Adipocyte (in vitro differentiated cells): ENCODE results near the gene PTPRN2.
"Not testable (repeated sequence)": the region's sequence is repeated elsewhere in the genome, so short reads cannot be mapped to it uniquely, and the experiment has no call there.

ENCODE experiments used
- DNase-seq: peaks from one replicate; pipeline ENCODE4 v3.0.0-alpha.2; 2015; ENCODE audit warnings: low read depth
- H3K27me3 ChIP-seq: replicated peaks from 2 replicates; pipeline ENCODE4 v1.7.0; 2013; ENCODE audit warnings: mild to moderate bottlenecking, low read length, moderate library complexity; ENCODE audit not compliant: control insufficient read depth, insufficient read depth
- H3K36me3 ChIP-seq: 2 replicates; pipeline ENCODE4 v1.7.0; 2013; ENCODE audit warnings: low read length, mild to moderate bottlenecking, moderate library complexity; ENCODE audit not compliant: control insufficient read depth, insufficient read depth, severe bottlenecking
- H3K4me1 ChIP-seq: 2 replicates; pipeline ENCODE4 v1.7.0; 2013; ENCODE audit warnings: mild to moderate bottlenecking, low read length, moderate library complexity; ENCODE audit not compliant: control insufficient read depth, insufficient read depth
- H3K4me3 ChIP-seq: 2 replicates; pipeline ENCODE4 v1.7.0; 2013; ENCODE audit warnings: mild to moderate bottlenecking, low read length, moderate library complexity
- H3K9ac ChIP-seq: 2 replicates; pipeline ENCODE4 v1.7.0; 2013; ENCODE audit warnings: mild to moderate bottlenecking, low read length, moderate library complexity
- H3K9me3 ChIP-seq: 2 replicates; pipeline ENCODE4 v1.7.0; 2013; ENCODE audit warnings: mild to moderate bottlenecking, low read length, moderate library complexity; ENCODE audit not compliant: control insufficient read depth

The PTPRN2 gene

GRCh38 chr7:158175779-158176178, 411.8 kb downstream of the PTPRN2 start:
- Histone ChIP-seq H3K4me3 (no peak overlapping the region), H3K27me3 (no peaks in the 10 kb centered on the region), H3K36me3 (no peaks in the 10 kb centered on the region), H3K9me3 (peaks cover 5% of the 10 kb centered on the region), H3K9ac (no peak overlapping the region), H3K4me1 (no peaks in the 10 kb centered on the region)
- DNase-seq, result no peak

- Histone ChIP-seq H3K9me3 (peaks cover 5% of the 10 kb centered on the region), H3K9ac (no peak overlapping the region), H3K27me3 (no peaks in the 10 kb centered on the region), H3K4me1 (no peaks in the 10 kb centered on the region), H3K4me3 (no peak overlapping the region), H3K36me3 (no peaks in the 10 kb centered on the region)
- no peak for DNase-seq
Measured at GRCh38 chr7:158174947-158175346, 412.7 kb downstream of the PTPRN2 start.

GRCh38 chr7:158167373-158167772, 420.2 kb downstream of the PTPRN2 start:
- DNase-seq, result no peak
- Histone ChIP-seq H3K27me3 (no peaks in the 10 kb centered on the region), H3K9me3 (no peaks in the 10 kb centered on the region), H3K36me3 (no peaks in the 10 kb centered on the region), H3K9ac (no peak overlapping the region), H3K4me3 (no peak overlapping the region), H3K4me1 (no peaks in the 10 kb centered on the region)

- no peaks in the 10 kb centered on the region for H3K36me3 ChIP-seq
- H3K9me3 ChIP-seq, result no peaks in the 10 kb centered on the region
- no peaks in the 10 kb centered on the region for H3K4me1 ChIP-seq
- DNase-seq, result no peak
- no peak overlapping the region for H3K4me3 ChIP-seq
- H3K27me3 ChIP-seq, result no peaks in the 10 kb centered on the region
- no peak overlapping the region for H3K9ac ChIP-seq
Measured at GRCh38 chr7:158166386-158167340, 421.0 kb downstream of the PTPRN2 start.

GRCh38 chr7:158165711-158166110, 421.9 kb downstream of the PTPRN2 start:
- no peak for DNase-seq
- H3K4me3 ChIP-seq, result no peak overlapping the region
- no peaks in the 10 kb centered on the region for H3K9me3 ChIP-seq
- H3K27me3 ChIP-seq, result no peaks in the 10 kb centered on the region
- no peaks in the 10 kb centered on the region for H3K4me1 ChIP-seq
- no peak overlapping the region for H3K9ac ChIP-seq
- H3K36me3 ChIP-seq, result no peaks in the 10 kb centered on the region

- DNase-seq, result no peak
- H3K4me3 ChIP-seq, result no peak overlapping the region
- H3K9ac ChIP-seq, result no peak overlapping the region
- H3K9me3 ChIP-seq, result no peaks in the 10 kb centered on the region
- H3K36me3 ChIP-seq, result no peaks in the 10 kb centered on the region
- no peaks in the 10 kb centered on the region for H3K4me1 ChIP-seq
- no peaks in the 10 kb centered on the region for H3K27me3 ChIP-seq
Measured at GRCh38 chr7:158164101-158165095, 423.2 kb downstream of the PTPRN2 start.

GRCh38 chr7:158161194-158161593, 426.4 kb downstream of the PTPRN2 start:
- Histone ChIP-seq H3K4me3 (no peak overlapping the region), H3K9me3 (no peaks in the 10 kb centered on the region)
- no peak for DNase-seq

GRCh38 chr7:158160199-158160598, 427.4 kb downstream of the PTPRN2 start:
- no peaks in the 10 kb centered on the region for H3K36me3 ChIP-seq
- no peak for DNase-seq
- no peak overlapping the region for H3K4me3 ChIP-seq
- no peak overlapping the region for H3K9ac ChIP-seq
- no peaks in the 10 kb centered on the region for H3K9me3 ChIP-seq
- no peaks in the 10 kb centered on the region for H3K27me3 ChIP-seq
- H3K4me1 ChIP-seq, result no peaks in the 10 kb centered on the region

More at GRCh38 chr7:158161194-158161593, 426.4 kb downstream of the PTPRN2 start:
- Histone ChIP-seq H3K36me3 (no peaks in the 10 kb centered on the region), H3K4me1 (no peaks in the 10 kb centered on the region), H3K27me3 (no peaks in the 10 kb centered on the region), H3K9ac (no peak overlapping the region)

GRCh38 chr7:158157460-158157859, 430.2 kb downstream of the PTPRN2 start:
- Histone ChIP-seq H3K9ac (no peak overlapping the region), H3K4me3 (no peak overlapping the region), H3K27me3 (no peaks in the 10 kb centered on the region), H3K9me3 (peaks cover 9% of the 10 kb centered on the region), H3K4me1 (no peaks in the 10 kb centered on the region), H3K36me3 (no peaks in the 10 kb centered on the region)
- DNase-seq, result no peak

GRCh38 chr7:158151273-158151672, 436.4 kb downstream of the PTPRN2 start:
- not testable (repeated sequence) for H3K9ac ChIP-seq, H3K9me3 ChIP-seq, H3K4me3 ChIP-seq, H3K27me3 ChIP-seq, DNase-seq, H3K36me3 ChIP-seq, H3K4me1 ChIP-seq

GRCh38 chr7:158150234-158150633, 437.4 kb downstream of the PTPRN2 start:
- Histone ChIP-seq H3K36me3 (no peaks in the 10 kb centered on the region), H3K4me3 (no peak overlapping the region), H3K9ac (no peak overlapping the region), H3K27me3 (no peaks in the 10 kb centered on the region), H3K4me1 (no peaks in the 10 kb centered on the region), H3K9me3 (peaks cover 9% of the 10 kb centered on the region)
- DNase-seq, result no peak
